GM12872 (cell line): ENCODE results near the gene ZBTB34.

Experiments
- CTCF ChIP-seq: IDR thresholded peaks from 3 replicates; pipeline ENCODE4 v1.5.1; 2011; ENCODE audit warnings: low read depth, mild to moderate bottlenecking, low read length, moderate library complexity; ENCODE audit not compliant: insufficient read depth

ZBTB34 gene

GRCh38 chr9:126849591-126850225 is 10.7 kb upstream of the ZBTB34 start:
- no peak for TF ChIP-seq CTCF

GRCh38 chr9:126851286-126851880 is 9.1 kb upstream of the ZBTB34 start:
- TF ChIP-seq CTCF: no peak

- TF ChIP-seq CTCF: no peak
Measured at GRCh38 chr9:126852086-126852688, 8.3 kb upstream of the ZBTB34 start.

- no peak for TF ChIP-seq CTCF
Measured at GRCh38 chr9:126853667-126854066, 6.8 kb upstream of the ZBTB34 start.

GRCh38 chr9:126854734-126855133 is 5.7 kb upstream of the ZBTB34 start:
- TF ChIP-seq CTCF: no peak

- no peak for TF ChIP-seq CTCF
Measured at GRCh38 chr9:126856326-126856877, 4.0 kb upstream of the ZBTB34 start.

GRCh38 chr9:126857261-126857960 is 3.0 kb upstream of the ZBTB34 start:
- TF ChIP-seq CTCF: no peak
